Stomach (tissue), 4 donors: ENCODE results near the gene RWDD4.

Experiments used
- CTCF ChIP-seq, 7 experiments: fragments of 450-650 bp in 4 of 7; fragments of 200-600 bp in 3 of 7; sonication (generic) in 3 of 7; IDR thresholded peaks; one replicate each; pipeline ENCODE4 v1.5.1; 2016 to 2019; ENCODE audit warnings: antibody characterized with exemption in 7 of 7, control low read depth in 2 of 7, mild to moderate bottlenecking in 1 of 7
- EP300 ChIP-seq: sonication (generic); formaldehyde crosslinking; IDR thresholded peaks from one replicate; pipeline ENCODE4 v1.6.1; 2017; ENCODE audit warnings: antibody characterized with exemption
- POLR2AphosphoS5 ChIP-seq, 3 donors: sonication (generic); formaldehyde crosslinking; IDR thresholded peaks; one replicate each; pipeline ENCODE4 v1.6.1; 2016; ENCODE audit warnings: antibody characterized with exemption in 3 of 3

DNA sequence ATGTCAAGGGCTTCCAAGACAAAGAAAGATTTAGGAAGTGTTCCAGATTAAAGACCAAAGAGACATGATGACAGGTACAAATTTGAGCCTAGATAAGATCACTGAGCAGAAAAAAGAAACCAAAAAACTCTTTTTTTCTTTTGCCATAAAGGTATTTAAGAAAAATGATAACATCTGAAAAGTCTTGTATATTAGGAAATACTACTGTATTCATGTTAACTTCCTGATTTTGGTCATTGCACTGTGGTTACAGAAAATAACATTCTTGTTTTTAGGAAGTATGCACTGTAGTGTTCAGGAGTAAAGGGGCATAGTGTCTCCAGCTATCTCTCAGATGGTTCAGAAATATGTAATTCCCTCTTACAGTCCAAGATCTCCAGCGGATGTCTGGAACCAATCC lies 37.1 kb downstream of the RWDD4 start:
- TF ChIP-seq CTCF (IDR thresholded peaks at IDR 0.05) (no peak), POLR2AphosphoS5 (IDR thresholded peaks at IDR 0.05) (no peak), EP300 (no peak)
